ENCODE data around the gene COL4A6. TPM values are rescaled to one million over a fixed set of nuclear protein-coding genes. Genes with fewer than 3 reads are reported as not detected.

Gene COL4A6
- total and polyA plus RNA-seq, 9 donors = 3.3 to 32.1 (median 11.7) TPM

DNA sequence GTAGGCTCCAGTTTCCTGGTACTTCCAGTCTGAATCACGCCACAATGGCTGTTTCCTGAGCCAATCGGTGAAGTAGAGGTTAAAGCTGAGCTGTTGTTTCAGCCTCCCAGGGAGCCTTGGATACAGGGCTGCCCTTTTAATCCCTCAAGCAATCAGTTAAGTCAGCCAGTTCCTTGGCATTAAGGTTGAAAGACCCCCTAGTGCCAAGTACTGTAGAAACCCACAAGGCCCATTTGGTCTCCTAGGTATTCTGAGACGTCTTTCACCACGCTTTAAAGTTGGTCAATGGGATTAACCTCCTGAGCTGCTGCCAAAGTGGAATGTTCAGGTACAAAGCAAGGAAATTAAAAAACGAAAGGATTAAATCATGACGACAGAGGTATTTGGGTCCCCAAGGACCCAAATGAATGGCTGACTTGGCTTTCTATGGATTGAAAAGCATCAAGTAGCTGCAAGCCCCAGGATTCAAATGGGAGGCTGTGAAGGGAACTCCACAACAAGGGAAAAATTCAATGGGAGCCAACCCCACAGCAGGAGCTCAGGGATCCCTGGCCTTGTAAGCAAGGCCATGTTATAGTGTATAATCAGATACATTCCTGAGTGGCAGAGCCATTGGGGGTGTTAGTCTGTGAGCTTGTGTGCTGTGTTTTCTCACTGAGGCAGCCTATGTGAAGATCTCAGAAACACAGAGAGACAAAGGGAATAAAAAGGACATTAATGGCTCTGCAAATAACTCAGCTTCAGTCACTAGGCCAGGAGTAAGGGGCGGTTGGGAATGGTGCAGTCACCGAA lies 260.7 kb downstream of the COL4A6 start:
- no peak for DNase-seq
- TF ChIP-seq EP300 (IDR thresholded peaks at IDR 0.05) (no peak), POLR2A (IDR thresholded peaks at IDR 0.05) (no peak)
- TF ChIP-seq, protein P1, sequence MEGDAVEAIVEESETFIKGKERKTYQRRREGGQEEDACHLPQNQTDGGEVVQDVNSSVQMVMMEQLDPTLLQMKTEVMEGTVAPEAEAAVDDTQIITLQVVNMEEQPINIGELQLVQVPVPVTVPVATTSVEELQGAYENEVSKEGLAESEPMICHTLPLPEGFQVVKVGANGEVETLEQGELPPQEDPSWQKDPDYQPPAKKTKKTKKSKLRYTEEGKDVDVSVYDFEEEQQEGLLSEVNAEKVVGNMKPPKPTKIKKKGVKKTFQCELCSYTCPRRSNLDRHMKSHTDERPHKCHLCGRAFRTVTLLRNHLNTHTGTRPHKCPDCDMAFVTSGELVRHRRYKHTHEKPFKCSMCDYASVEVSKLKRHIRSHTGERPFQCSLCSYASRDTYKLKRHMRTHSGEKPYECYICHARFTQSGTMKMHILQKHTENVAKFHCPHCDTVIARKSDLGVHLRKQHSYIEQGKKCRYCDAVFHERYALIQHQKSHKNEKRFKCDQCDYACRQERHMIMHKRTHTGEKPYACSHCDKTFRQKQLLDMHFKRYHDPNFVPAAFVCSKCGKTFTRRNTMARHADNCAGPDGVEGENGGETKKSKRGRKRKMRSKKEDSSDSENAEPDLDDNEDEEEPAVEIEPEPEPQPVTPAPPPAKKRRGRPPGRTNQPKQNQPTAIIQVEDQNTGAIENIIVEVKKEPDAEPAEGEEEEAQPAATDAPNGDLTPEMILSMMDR (IDR thresholded peaks at IDR 0.05) = no peak
- Histone ChIP-seq H3K4me3 (no peak overlapping the region), H3K27me3 (no peaks in the 10 kb centered on the region), H3K36me3 (no peaks in the 10 kb centered on the region), H3K27ac (no peak overlapping the region), H3K9me3 (no peaks in the 10 kb centered on the region), H3K4me1 (ENCODE audit: insufficient read depth) (no peaks in the 10 kb centered on the region)
- intact Hi-C loops (cut with DNase I) = no loop called here
- WGBS, 3 donors = 68 to 80% (median 74%) methylated on average over 8 of the region's 8 CpGs

DNA sequence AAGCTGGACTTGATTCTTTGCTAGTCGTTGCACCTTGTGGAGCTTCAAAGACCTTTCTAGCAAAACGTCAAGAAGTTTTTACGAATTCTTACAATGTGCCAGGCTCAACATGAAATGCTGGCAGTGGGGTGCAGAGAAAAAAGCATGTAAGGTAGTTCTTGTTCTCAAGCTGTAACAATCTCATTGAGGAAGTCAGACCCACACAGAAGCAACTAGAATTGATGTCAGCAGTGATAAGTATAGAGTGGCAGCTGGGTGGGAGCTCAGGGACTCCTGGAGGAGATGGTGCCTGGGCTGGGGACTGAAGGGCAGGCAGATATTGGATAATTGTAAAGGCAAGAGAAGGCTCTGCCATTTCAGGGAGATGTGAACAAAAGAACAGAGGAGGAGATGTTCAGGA lies 264.3 kb downstream of the COL4A6 start:
- Histone ChIP-seq H3K9me3 (no peaks in the 10 kb centered on the region), H3K27ac (no peak overlapping the region), H3K36me3 (no peaks in the 10 kb centered on the region), H3K4me3 (no peak overlapping the region), H3K27me3 (no peaks in the 10 kb centered on the region), H3K4me1 (ENCODE audit: insufficient read depth) (no peaks in the 10 kb centered on the region)
- WGBS, 3 donors = 36 to 50% (median 41%) methylated on average over 3 of the region's 3 CpGs
- DNase-seq = no peak
- TF ChIP-seq POLR2A (IDR thresholded peaks at IDR 0.05) (no peak), EP300 (IDR thresholded peaks at IDR 0.05) (no peak)
- TF ChIP-seq, protein P1 (IDR thresholded peaks at IDR 0.05) = no peak
- intact Hi-C loops (cut with DNase I) = no loop called here

DNA sequence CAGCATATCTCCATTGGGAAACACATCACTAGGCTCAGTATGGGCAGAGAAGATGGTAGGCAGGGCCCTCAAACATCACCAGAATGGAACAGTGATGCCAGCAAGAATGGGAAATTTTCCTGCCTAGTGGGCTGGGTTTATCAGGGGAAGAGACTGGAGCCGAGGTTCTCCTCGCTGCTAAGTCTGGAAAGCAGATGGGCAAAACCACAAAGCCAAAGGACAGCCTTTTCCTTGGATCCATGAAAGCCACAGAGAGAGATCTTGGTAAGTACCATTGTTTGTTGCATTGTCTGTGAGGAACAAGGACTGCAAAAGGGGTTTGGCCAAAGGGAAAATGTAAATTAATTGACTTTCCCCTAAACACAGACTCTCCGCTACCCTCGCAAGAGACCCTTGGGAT lies 266.6 kb downstream of the COL4A6 start:
- Histone ChIP-seq H3K36me3 (no peaks in the 10 kb centered on the region), H3K9me3 (no peaks in the 10 kb centered on the region), H3K27me3 (no peaks in the 10 kb centered on the region), H3K4me3 (no peak overlapping the region), H3K4me1 (ENCODE audit: insufficient read depth) (no peaks in the 10 kb centered on the region), H3K27ac (no peak overlapping the region)
- TF ChIP-seq POLR2A (IDR thresholded peaks at IDR 0.05) (no peak), EP300 (IDR thresholded peaks at IDR 0.05) (no peak)
- TF ChIP-seq, protein P1 (IDR thresholded peaks at IDR 0.05) = no peak
- no peak for DNase-seq
- 89 to 96% (median 92%) methylated on average over 4 of the region's 4 CpGs for WGBS, 3 donors
- intact Hi-C loops (cut with DNase I) = no loop called here

DNA sequence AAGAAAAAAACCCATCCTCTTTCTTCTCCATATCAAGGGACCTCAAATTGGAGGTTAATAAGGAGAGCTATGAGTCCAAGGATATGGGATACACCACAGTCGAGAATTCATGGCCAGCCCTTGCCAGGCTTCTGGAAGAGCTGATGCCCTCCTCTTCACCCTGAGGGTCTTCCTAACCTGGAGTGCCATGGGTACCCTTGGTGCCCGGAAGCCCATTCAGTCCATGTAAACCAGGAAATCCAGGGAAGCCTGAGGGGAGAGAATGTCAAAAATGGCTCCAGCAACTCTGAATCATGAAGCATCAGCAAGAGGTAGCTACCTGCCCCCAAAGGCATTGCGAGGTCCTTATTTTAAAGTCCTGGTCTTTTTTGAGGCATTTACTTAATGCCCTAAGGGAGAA lies 268.5 kb downstream of the COL4A6 start:
- TF ChIP-seq EP300 (IDR thresholded peaks at IDR 0.05) (no peak), POLR2A (IDR thresholded peaks at IDR 0.05) (no peak)
- TF ChIP-seq, protein P1 (IDR thresholded peaks at IDR 0.05) = no peak
- Histone ChIP-seq H3K36me3 (no peaks in the 10 kb centered on the region), H3K4me3 (no peak overlapping the region), H3K4me1 (ENCODE audit: insufficient read depth) (no peaks in the 10 kb centered on the region), H3K27ac (no peak overlapping the region), H3K9me3 (no peaks in the 10 kb centered on the region), H3K27me3 (no peaks in the 10 kb centered on the region)
- intact Hi-C loops (cut with DNase I) = no loop called here
- WGBS, 3 donors = 81 to 88% (median 84%) methylated on average over 3 of the region's 3 CpGs
- DNase-seq = no peak
